ENCODE results near the gene SPRY4. TPM values are rescaled to one million over a fixed set of nuclear protein-coding genes. Genes with fewer than 3 reads are reported as not detected.
A peak's percentile ranks its signal among the peaks of the same experiment; 100 is the strongest.

Gene SPRY4
- total and polyA plus RNA-seq, 2 of the 13 experiments (the other 11 are each of a cell fraction or from before 2014, with no cell fraction given), result 8.9 to 17.8 TPM

- TF ChIP-seq FLYWCH1 (CRISPR knock-in tag; IDR thresholded peaks at IDR 0.05), result no peak
- peak; percentile 16; the same call in 1 of the 2 replicates for TF ChIP-seq TFAP4 (IDR thresholded peaks at IDR 0.05; ENCODE audit: borderline replicate concordance, low read depth)
- TF ChIP-seq NCOR1 (IDR thresholded peaks at IDR 0.05; ENCODE audit: borderline replicate concordance, low read length), result peak; percentile 65; the same call in 1 of the 2 replicates
- peak; percentile 28 for TF ChIP-seq GABPA (IDR thresholded peaks at IDR 0.05; ENCODE audit: low read depth, low read length)
- TF ChIP-seq GABPA (CRISPR knock-in tag; IDR thresholded peaks at IDR 0.05; ENCODE audit: low read depth), result peak; percentile 73
- 0 out of 2 replicates have a peak, but pooled peaks have one; percentile 24 for TF ChIP-seq ZBTB21 (CRISPR knock-in tag; IDR thresholded peaks at IDR 0.05)
- TF ChIP-seq ARID3A (IDR thresholded peaks at IDR 0.05; ENCODE audit: low read depth, low read length), result no peak
- peak; percentile 49; the same call in 1 of the 2 replicates for TF ChIP-seq ZNF430 (CRISPR knock-in tag; IDR thresholded peaks at IDR 0.05)
- peak; percentile 70; the same call in 1 of the 2 replicates for TF ChIP-seq MEIS2 (CRISPR knock-in tag; IDR thresholded peaks at IDR 0.05)
- TF ChIP-seq ZBTB10 (CRISPR knock-in tag; IDR thresholded peaks at IDR 0.05; ENCODE audit: borderline replicate concordance), result peak; percentile 43; the same call in 1 of the 2 replicates
- TF ChIP-seq RFX5 (IDR thresholded peaks at IDR 0.05; ENCODE audit: low read depth, low read length), result no peak
- TF ChIP-seq ZBTB33 (CRISPR knock-in tag; IDR thresholded peaks at IDR 0.05), result peak; percentile 74
- peak; percentile 95 for TF ChIP-seq TEAD3 (CRISPR knock-in tag; optimal IDR thresholded peaks at IDR 0.05; ENCODE audit: borderline replicate concordance)
- peak; percentile 46 for TF ChIP-seq AGO1 (IDR thresholded peaks at IDR 0.05; ENCODE audit: low read depth, low read length, poor library complexity, severe bottlenecking)
- TF ChIP-seq ZNF543 (CRISPR knock-in tag; IDR thresholded peaks at IDR 0.05), result 0 out of 2 replicates have a peak, but pooled peaks have one; percentile 39
- no peak for TF ChIP-seq GLI4 (CRISPR knock-in tag; IDR thresholded peaks at IDR 0.05; ENCODE audit: borderline replicate concordance)
- no peak for TF ChIP-seq NONO (IDR thresholded peaks at IDR 0.05)
- peak; percentile 11; the same call in 1 of the 2 replicates for TF ChIP-seq NONO (CRISPR knock-in tag; conservative IDR thresholded peaks at IDR 0.05)
- TF ChIP-seq RAD21 (CRISPR knock-in tag; IDR thresholded peaks at IDR 0.05), result peak; percentile 33; the same call in 1 of the 2 replicates
- no peak for TF ChIP-seq PTBP1 (IDR thresholded peaks at IDR 0.05; ENCODE audit: low read depth, low read length, poor library complexity, severe bottlenecking)
- peak; percentile 57; the same call in 1 of the 2 replicates for TF ChIP-seq TARDBP (CRISPR knock-in tag; IDR thresholded peaks at IDR 0.05)
- peak; percentile 91 for TF ChIP-seq TBX2 (CRISPR knock-in tag; IDR thresholded peaks at IDR 0.05; ENCODE audit: borderline replicate concordance)
Measured at GRCh38 chr5:142356716-142357468, 32.1 kb upstream of the SPRY4 start (continued).

Measured in HepG2 (cell line).